Esophagus muscularis mucosa (tissue), 4 donors: ENCODE measurements around the gene NKX2-3. TPM values are rescaled to one million over a fixed set of nuclear protein-coding genes. Genes with fewer than 3 reads are reported as not detected.

Experiments used
- DNase-seq: peaks from one replicate; pipeline ENCODE4 v3.0.0-alpha.2; 2017; ENCODE audit errors: extremely low spot score
- H3K27ac ChIP-seq, 4 donors: fragments of 200-600 bp; sonication (generic); replicated peaks in 1 of 4; 1 replicate in 3 of 4; 2 replicates in 1 of 4; pipeline ENCODE4 v1.5.1; 2016 to 2019; ENCODE audit warnings: mild to moderate bottlenecking in 1 of 4
- H3K27me3 ChIP-seq, 4 donors: fragments of 200-600 bp; sonication (generic); one replicate each; pipeline versions ENCODE4 v1.5.1 to v1.6.0; 2016 to 2019
- H3K36me3 ChIP-seq, 4 donors: fragments of 200-600 bp; sonication (generic); one replicate each; pipeline ENCODE4 v1.5.1; 2016 to 2019
- H3K4me1 ChIP-seq, 4 donors: fragments of 200-600 bp; sonication (generic); one replicate each; pipeline ENCODE4 v1.5.1; 2016 to 2019
- H3K4me3 ChIP-seq, 4 donors: fragments of 200-600 bp; sonication (generic); 1 replicate in 2 of 4; 2 replicates in 2 of 4; pipeline ENCODE4 v1.5.1; 2016 to 2019; ENCODE audit warnings: mild to moderate bottlenecking in 4 of 4, moderate library complexity in 1 of 4
- H3K9me3 ChIP-seq, 4 donors: fragments of 200-600 bp; sonication (generic); 1 replicate in 3 of 4; 2 replicates in 1 of 4; pipeline ENCODE4 v1.5.1; 2016 to 2019
- CTCF ChIP-seq, 3 experiments: fragments of 200-600 bp in 2 of 3; fragments of 450-650 bp in 1 of 3; sonication (generic) in 2 of 3; IDR thresholded peaks; one replicate each; pipeline ENCODE4 v1.5.1; 2017 to 2019; ENCODE audit warnings: antibody characterized with exemption in 3 of 3, mild to moderate bottlenecking in 2 of 3, moderate library complexity in 1 of 3
- EP300 ChIP-seq: sonication (generic); formaldehyde crosslinking; IDR thresholded peaks from one replicate; pipeline ENCODE4 v1.6.1; 2017; ENCODE audit warnings: antibody characterized with exemption
- POLR2A ChIP-seq: fragments of 450-650 bp; IDR thresholded peaks from one replicate; pipeline ENCODE4 v1.6.1; 2017; ENCODE audit warnings: antibody characterized with exemption, moderate library complexity, mild to moderate bottlenecking, low read depth
- POLR2AphosphoS5 ChIP-seq, 2 donors: sonication (generic); formaldehyde crosslinking; IDR thresholded peaks; one replicate each; pipeline ENCODE4 v1.6.1; 2017; ENCODE audit warnings: antibody characterized with exemption in 2 of 2
- WGBS: methylation state at CpG from one replicate; pipeline ENCODE4 v1.1.5; 2018; 5-methylcytosine and 5-hydroxymethylcytosine counted together
- intact Hi-C: fragments of 100-400 bp; cut with DNase I; formaldehyde crosslinking; loops from one replicate; pipeline ENCODE4 v1.15.1; 2023
- total RNA-seq, 4 donors: library from RNA; depleted of rRNA; stranded (reverse); fragments of >200 nt; gene quantifications; one replicate each; pipeline versions ENCODE4 v1.1.0 to v1.2.1, GENCODE V29; 2016

NKX2-3 gene
- total RNA-seq, 4 donors from 2014 or later = 0.19 to 0.34 TPM; not detected in 2

- intact Hi-C loops = no loop called here
- Histone ChIP-seq H3K4me1 (peaks cover 34 to 76% (median 64%) of the 10 kb centered on the region in 4 donors), H3K27ac (no peak overlapping the region)
Observed at GRCh38 chr10:99534939-99535763, 2.4 kb downstream of the NKX2-3 start.

GRCh38 chr10:99535764-99536337, 3.1 kb downstream of the NKX2-3 start:
- intact Hi-C loops = no loop called here
- TF ChIP-seq POLR2AphosphoS5 (IDR thresholded peaks at IDR 0.05) (no peak), CTCF (IDR thresholded peaks at IDR 0.05) (no peak), POLR2A (no peak), EP300 (no peak)
- 17% methylated on average over 36 of the region's 42 CpGs for WGBS
- Histone ChIP-seq H3K4me1 (peaks cover 37 to 76% (median 64%) of the 10 kb centered on the region in 4 donors), H3K27me3 (peaks cover 16 to 100% (median 93%) of the 10 kb centered on the region in 4 donors), H3K27ac (no peak overlapping the region), H3K36me3 (no peaks in the 10 kb centered on the region), H3K4me3 (peak overlapping the region; percentile 35 to 46 (median 44)), H3K9me3 (no peaks in the 10 kb centered on the region)
- no peak for DNase-seq

More at GRCh38 chr10:99534939-99535763, 2.4 kb downstream of the NKX2-3 start:
- TF ChIP-seq POLR2AphosphoS5 (IDR thresholded peaks at IDR 0.05) (no peak), POLR2A (no peak), EP300 (no peak), CTCF (IDR thresholded peaks at IDR 0.05) (no peak)
- Histone ChIP-seq H3K36me3 (no peaks in the 10 kb centered on the region), H3K9me3 (no peaks in the 10 kb centered on the region), H3K4me3 (peak overlapping the region; percentile 35 to 46 (median 44)), H3K27me3 (peaks cover 11 to 100% (median 93%) of the 10 kb centered on the region in 4 donors)
- 2% methylated on average over 16 of the region's 100 CpGs for WGBS
- no peak for DNase-seq

- no peak overlapping the region for H3K27ac ChIP-seq
- WGBS = 16% methylated on average over 33 of the region's 40 CpGs
- intact Hi-C loops = no loop called here
- H3K36me3 ChIP-seq = no peaks in the 10 kb centered on the region
- H3K9me3 ChIP-seq = no peaks in the 10 kb centered on the region
- peak overlapping the region; percentile 28 to 46 (median 44) for H3K4me3 ChIP-seq
- H3K27me3 ChIP-seq = peaks cover 16 to 100% (median 93%) of the 10 kb centered on the region in 4 donors
- no peak for TF ChIP-seq POLR2AphosphoS5 (IDR thresholded peaks at IDR 0.05)
- TF ChIP-seq CTCF (IDR thresholded peaks at IDR 0.05) = no peak
- no peak for TF ChIP-seq EP300
- TF ChIP-seq POLR2A = no peak
- H3K4me1 ChIP-seq = peaks cover 38 to 73% (median 62%) of the 10 kb centered on the region in 4 donors
- no peak for DNase-seq
Observed at GRCh38 chr10:99536338-99537085, 3.8 kb downstream of the NKX2-3 start.

DNA sequence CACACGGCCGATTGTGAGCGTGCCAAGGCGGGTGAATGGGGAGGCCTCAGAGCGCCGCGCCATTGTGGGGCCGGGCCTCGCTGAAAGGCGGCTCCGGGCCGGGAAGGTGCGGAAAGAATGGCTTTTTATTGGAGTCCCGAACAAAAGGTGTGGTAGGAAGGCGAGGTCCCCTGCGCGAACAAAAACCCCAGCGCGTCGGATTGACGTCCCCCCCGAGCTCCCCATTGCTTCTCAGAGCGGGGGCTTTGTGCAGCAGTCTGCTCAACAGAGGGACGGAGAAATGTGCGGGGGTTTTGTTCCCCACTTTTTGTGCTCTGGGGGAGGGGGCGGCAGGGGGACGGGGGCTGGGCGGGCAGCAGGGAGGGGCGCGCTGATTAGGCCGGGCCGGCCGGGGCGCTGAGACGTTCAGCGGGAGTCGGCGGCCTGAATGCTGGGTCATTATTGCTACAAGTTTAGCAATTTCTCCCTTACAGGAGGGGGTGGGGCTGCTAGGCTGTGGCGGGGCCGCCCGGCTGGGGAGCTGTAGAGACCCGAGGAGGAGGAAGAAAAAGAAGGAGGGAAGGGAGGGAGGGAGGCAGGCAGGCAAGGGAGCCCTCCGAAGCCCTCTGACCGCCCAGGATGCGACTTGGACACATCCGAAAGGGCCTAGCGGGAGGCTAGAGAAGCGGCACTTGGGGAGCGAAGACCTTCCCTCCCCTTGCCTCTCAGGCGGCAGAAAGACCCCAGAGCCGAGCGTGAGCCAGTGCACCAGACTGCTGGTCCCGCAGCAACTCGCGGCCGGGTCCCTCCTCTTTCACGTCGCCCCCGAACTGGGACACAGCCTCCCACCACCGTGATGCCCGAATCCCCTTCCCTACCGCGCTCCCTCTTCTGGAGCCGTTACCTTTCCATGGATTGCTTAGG, 4.6 kb downstream of the NKX2-3 start:
- WGBS = 6% methylated on average over 60 of the region's 64 CpGs
- intact Hi-C loops = no loop called here
- TF ChIP-seq POLR2AphosphoS5 (IDR thresholded peaks at IDR 0.05) (no peak), POLR2A (no peak), EP300 (no peak), CTCF (IDR thresholded peaks at IDR 0.05) (no peak)
- no peak overlapping the region for H3K27ac ChIP-seq
- H3K36me3 ChIP-seq = no peaks in the 10 kb centered on the region
- peak overlapping the region; percentile 28 to 38 (median 34) for H3K4me3 ChIP-seq
- peaks cover 16 to 100% (median 92%) of the 10 kb centered on the region in 4 donors for H3K27me3 ChIP-seq
- DNase-seq = no peak
- H3K9me3 ChIP-seq = no peaks in the 10 kb centered on the region
- H3K4me1 ChIP-seq = peaks cover 38 to 66% (median 58%) of the 10 kb centered on the region in 4 donors
